Measurements from ENCODE around the gene ANAPC5.
"Not testable (repeated sequence)": the region's sequence is repeated elsewhere in the genome, so short reads cannot be mapped to it uniquely, and the experiment has no call there.

The ANAPC5 gene

DNA sequence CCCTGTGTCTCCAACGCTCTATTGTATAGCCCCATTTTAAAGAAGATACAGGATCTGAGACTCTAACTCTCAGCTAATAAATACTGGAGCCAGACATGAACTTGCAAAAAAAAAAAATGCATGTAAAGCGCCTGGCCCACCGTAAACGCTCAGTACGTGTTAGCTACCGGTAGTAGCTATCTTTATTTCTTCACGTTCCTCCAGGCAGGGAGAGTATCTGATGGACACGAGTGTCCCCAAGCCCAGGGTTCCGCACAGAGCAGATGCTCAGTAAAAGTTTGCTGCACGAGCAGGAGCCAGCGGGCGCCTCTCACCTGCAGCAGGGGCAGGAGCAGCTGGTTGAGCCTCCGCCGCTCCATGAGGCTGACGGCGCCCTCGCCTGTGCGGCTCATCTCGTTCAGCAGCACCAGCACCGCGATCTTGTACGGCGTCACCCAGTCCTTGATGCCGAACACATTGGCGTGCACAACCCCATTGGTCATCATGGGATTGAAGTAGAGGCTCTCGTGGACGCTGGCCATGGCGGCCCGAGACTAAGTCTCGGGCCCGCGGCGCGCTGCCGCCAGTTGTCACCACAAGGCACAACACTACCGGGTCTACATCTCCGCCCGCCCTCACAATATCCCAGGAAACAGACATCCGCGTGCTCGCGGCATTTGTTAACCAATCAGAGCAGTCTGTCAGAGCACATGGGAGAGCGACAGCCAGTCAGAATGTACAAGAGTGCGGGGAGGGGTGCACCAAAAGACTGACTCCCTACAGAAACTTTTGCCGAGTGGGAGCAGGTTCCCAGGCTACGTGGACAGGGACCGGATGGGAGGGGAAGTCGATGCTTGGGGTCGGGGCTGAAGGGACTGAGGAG, at the start of gene ANAPC5:
Gene ANAPC5, minus strand, starts transcription at position 592 of the 862 bp plus-strand sequence. Its CDS starts 71 bp downstream, at position 521.
- peak; percentile 60 to 98 (median 95) for DNase-seq

DNA sequence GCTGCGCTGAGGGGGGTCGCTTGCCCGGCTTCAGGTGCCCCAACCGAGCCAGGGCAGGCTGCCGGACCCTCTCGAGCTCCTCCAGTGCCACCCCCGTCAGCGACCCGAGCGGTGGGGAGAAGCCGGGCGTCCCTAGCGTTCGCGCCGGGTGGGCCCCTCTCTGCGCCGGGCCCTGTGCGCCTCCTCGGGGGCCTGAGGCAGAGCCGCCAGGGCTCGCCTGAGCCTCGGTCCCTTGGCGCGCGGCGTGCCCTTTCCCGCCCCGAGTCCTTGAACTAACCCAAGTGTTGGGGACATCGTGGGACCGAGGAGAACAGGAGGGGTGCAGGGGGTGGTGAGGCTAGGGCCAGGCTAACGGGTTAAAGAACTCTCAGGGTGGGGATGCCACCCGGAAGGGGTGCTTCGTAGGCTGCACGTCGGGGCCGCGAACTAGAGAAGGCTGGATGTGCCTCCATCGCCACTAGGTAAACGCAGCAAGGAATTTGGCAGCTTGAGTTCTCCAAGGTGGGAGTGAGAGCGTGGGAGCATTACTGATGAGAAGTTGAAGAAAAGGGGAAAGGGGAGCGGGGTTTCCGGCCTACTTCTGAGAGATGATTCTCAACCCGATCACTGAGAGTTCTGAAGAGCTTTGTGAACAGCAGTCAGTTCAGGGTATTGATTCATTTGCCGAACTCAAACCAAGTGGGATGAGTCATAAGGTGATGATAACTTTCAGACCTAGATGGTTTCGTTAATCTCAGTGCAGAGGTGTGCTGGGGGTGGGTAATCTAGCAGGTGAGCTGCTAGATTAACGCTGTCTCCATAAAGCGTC, 48.3 kb upstream of the ANAPC5 start:
- peak in 22 of 58 donors; percentile 4 to 59 (median 29) for DNase-seq

GRCh38 chr12:121399391-121400331, 47.5 kb upstream of the ANAPC5 start, which contains the start of gene RNF34:
Gene RNF34 (plus strand): TSS chr12:121400118. CDS start chr12:121400213, 95 bp downstream.
- DNase-seq = peak; percentile 68 to 98 (median 96)

DNA sequence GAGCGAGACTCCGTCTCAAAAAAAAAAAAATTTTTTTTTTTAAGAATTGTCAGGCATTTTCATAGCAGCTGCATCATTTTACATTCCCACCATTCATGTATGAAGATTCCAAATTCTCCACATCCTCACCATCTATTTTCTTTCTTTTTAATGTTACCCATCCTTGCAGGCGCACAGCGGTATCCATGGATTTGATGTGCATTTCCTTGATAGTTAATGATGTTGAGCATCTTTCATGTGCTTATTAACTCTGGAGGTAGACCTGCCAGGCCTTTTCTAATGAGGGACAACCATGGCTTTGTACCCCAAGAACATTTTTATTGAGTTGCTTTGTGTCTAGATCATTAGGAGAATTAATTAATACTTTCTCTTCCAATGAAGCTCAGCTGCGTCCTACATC, 46.1 kb upstream of the ANAPC5 start:
- DNase-seq = no peak

- DNase-seq = no peak
Measured at GRCh38 chr12:121397521-121397920, 45.3 kb upstream of the ANAPC5 start.

- DNase-seq = no peak
Measured at GRCh38 chr12:121392325-121392716, 40.1 kb upstream of the ANAPC5 start.

GRCh38 chr12:121391619-121392324, 39.6 kb upstream of the ANAPC5 start:
- peak in 2 of 58 donors; percentile 0 to 4 for DNase-seq

DNA sequence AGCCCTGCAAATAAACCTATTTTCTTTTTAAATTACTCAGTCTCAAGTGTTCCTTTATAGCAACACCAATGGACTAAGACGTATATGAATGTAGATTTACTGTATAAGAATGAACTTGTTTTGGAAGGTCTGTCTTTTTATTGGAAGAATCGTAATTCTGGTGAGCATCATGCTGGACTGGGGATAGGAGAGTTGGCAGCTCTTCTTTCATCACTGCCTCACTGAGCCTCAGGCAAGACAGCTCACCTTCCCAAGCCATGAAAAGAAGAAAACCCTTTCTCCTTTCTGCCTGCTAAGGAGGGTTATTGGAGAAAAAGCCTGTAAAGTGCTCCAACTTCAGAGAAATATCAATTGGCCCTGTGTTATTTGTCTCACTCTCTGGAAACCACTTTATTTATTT, 38.6 kb upstream of the ANAPC5 start:
- no peak for DNase-seq

- DNase-seq = peak in 1 of 58 donors; percentile 0
Measured at GRCh38 chr12:121388421-121388981, 36.3 kb upstream of the ANAPC5 start.

DNA sequence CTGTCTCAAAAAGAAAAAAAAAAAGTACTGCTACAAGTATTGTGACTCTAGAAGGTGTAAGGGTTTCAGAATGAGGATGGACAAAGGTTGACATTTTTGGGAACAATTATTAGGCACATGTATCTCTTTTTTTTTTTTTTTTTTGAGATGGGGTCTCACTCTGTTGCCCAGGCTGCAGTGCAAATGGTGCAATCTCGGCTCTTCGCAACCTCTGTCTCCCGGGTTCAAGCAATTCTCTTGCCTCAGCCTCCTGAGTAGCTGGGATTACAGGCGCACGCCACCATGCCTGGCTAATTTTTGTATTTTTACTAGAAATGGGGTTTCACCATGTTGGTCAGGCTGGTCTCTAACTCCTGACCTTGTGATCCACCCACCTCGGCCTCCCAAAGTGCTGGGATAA, 32.7 kb upstream of the ANAPC5 start:
- not testable (repeated sequence) for DNase-seq

DNA sequence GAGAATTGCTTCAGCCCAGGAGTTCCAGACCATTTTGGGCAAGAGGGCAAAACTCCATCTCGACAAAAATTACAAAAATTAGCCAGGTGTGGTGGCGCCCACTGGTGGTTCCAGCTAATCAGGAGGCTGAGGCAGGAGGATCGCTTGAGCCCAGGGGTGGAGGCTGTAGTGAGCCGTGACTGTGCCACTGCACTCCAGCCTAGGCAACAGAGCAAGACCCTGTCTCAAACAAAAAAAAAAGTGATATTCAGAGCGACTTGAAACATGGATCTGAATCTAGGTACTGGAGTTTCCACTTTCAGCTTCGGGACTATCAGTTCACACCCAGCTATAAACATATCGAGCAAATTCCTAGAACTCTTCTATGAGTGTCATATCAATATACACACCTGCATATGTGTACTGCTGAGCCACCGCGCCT, 31.4 kb upstream of the ANAPC5 start:
- DNase-seq = no peak

- no peak for DNase-seq
Measured at GRCh38 chr12:121379945-121380344, 27.7 kb upstream of the ANAPC5 start.

- DNase-seq = no peak
Measured at GRCh38 chr12:121378736-121379135, 26.5 kb upstream of the ANAPC5 start.

- no peak for DNase-seq
Measured at GRCh38 chr12:121376754-121377697, 24.8 kb upstream of the ANAPC5 start.

- DNase-seq = not testable (repeated sequence)
Measured at GRCh38 chr12:121374945-121375584, 22.9 kb upstream of the ANAPC5 start.

- not testable (repeated sequence) for DNase-seq
Measured at GRCh38 chr12:121374336-121374735, 22.1 kb upstream of the ANAPC5 start.

DNA sequence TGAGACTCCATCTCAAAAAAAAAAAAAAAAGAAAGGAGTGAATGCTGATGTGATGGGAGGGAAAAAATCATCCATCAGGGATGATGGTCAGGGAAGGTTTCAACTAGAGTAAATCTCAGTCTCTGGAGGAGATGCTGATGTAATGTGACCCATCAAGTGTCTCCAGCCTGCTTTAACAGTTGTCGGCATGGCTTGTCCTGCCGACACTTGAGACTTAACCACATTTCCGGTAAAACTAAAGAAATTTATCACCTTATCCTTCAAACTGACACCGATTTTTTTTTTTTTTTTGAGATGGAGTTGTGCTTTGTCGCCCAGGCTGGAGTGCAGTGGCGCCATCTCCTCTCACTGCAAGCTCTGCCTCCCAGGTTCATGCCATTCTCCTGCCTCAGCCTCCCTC, 21.5 kb upstream of the ANAPC5 start:
- no peak for DNase-seq

- DNase-seq = no peak
Measured at GRCh38 chr12:121371404-121371803, 19.2 kb upstream of the ANAPC5 start.
